GM18502 (cell line): ENCODE results near the gene SLC39A6.
A peak's percentile ranks its signal among the peaks of the same experiment; 100 is the strongest.
"Not testable (repeated sequence)": the region's sequence is repeated elsewhere in the genome, so short reads cannot be mapped to it uniquely, and the experiment has no call there.

Experiments used
- ATAC-seq: cut with Tn5 transposase; IDR thresholded peaks from one replicate; pipeline ENCODE4 v1.9.1; 2021; ENCODE audit warnings: mild to moderate bottlenecking; ENCODE audit not compliant: unreplicated experiment, poor library complexity

The SLC39A6 gene

GRCh38 chr18:36129300-36130038 lies at the start of gene SLC39A6, which contains the start of gene ELP2:
Gene SLC39A6 (minus strand): TSS chr18:36129340. CDS start chr18:36127007, 2,333 bp downstream.
Gene ELP2 (plus strand): TSS chr18:36129899. CDS start chr18:36129934, 35 bp downstream.
- peak; percentile 91 for ATAC-seq

DNA sequence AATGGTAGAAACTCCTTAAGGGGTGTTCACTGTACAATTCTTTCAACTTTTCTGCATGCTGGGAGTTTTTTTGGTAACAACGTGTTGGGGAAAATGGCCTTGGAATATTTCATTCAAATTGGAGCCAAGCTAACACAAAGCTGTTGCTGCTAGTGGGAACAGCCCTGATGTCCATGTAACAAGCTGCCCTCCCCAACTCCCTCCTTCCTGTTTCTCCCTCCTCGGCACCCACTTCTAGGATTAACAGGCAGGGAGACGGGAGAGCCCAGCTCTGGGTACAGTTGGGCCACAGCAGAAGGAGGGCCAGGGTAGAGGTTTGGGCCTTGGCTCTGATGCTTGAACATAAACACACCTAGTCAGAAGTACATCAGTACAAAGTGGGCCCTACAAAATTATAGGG lies 48.8 kb upstream of the SLC39A6 start:
- ATAC-seq = no peak

GRCh38 chr18:36176711-36177110 lies 47.6 kb upstream of the SLC39A6 start:
- ATAC-seq = no peak

GRCh38 chr18:36176177-36176584 lies 47.0 kb upstream of the SLC39A6 start:
- ATAC-seq = no peak

GRCh38 chr18:36175481-36175880 lies 46.3 kb upstream of the SLC39A6 start:
- no peak for ATAC-seq

DNA sequence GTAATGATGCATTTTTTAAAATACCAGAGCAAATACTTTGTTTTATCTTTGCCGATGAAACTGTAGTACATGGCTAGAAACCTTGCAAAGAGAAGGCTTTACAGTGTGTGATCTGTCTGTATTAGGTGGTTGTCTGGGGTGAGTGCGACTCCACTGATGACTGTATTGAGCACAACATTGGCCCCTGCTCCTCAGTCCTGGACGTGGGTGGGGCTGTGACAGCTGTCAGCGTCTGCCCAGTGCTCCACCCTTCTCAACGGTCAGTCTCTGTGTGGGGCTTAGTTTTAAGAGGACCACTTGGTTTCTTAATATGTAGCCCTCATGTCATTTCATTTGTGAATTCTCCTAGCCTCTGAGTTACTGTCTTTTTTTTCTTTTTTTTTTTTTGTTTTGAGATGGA lies 40.8 kb upstream of the SLC39A6 start:
- ATAC-seq = no peak

GRCh38 chr18:36168296-36168695 lies 39.2 kb upstream of the SLC39A6 start:
- ATAC-seq = not testable (repeated sequence)

DNA sequence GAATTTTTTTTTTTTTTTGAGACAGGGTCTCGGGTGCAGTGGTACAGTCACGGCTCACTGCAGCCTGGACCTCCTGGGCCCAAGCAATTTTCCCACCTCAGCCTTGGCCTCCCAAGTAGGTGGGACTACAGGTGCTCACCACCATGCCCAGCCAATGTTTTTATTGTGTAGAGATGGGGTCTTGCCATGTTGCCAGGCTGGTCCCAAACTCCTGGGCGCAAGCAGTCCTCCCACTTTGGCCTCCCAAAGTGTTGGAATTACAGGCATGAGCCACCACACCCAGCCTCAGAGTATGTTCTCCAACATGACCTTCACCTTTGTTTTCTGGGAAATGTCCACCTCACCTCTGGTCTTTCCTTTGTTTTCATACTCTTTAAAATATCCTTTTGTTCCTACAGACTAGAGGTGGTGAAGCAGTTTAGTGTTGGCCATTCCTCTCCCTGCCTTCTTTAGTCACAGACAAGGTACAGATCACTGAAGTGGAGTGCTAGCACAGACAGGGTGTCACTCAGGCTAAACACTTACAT lies 38.6 kb upstream of the SLC39A6 start:
- no peak for ATAC-seq

- no peak for ATAC-seq
Measured at GRCh38 chr18:36162981-36163380, 33.8 kb upstream of the SLC39A6 start.

DNA sequence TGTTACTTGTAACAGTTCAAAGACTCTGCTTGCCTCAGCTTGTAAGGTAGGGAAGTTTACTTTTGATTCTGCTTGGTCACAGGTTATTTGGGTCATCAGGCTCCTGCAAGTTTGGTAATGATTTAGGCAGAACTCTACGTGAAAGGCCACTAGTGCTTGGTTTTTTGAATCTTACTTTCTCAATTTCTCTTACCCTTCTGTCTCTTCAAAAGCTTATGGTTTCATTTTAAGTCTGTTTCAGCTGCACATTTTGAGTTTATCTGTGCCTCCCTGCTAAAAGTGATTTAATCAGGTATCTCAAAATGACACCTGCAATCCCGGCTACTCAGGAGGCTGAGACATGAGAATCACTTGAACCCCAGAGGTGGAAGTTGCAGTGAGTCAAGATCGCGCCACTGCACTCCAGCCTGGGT lies 31.8 kb upstream of the SLC39A6 start:
- ATAC-seq = no peak

DNA sequence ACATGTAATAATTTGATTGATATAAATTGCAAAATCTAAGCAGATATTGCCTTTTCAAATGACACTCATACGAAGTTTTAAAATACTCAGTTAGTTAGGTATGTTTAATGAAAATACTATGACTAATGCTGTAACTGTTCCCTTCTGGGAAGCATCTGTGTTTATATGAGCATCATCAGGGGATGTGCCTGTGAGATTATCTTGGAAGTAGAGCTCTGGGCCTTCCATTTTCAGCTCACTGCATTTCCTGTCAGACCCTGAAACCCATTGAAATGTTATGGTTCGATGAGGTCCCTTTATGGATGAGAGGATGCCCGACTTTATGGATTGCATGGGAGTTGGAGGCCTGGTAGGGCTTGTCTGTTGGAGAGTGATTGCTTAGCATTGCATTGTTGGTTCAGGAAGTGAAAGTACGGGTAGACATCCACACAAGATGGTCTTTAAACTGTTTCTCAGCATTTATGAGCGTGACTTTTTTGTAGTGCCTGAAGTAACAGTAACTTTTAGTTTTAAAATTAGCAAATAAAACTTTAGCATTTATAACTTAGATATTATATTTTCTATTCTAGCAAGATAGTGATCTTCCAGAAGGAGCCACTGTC lies 29.2 kb upstream of the SLC39A6 start:
- no peak for ATAC-seq

GRCh38 chr18:36157441-36157840 lies 28.3 kb upstream of the SLC39A6 start:
- ATAC-seq = no peak

DNA sequence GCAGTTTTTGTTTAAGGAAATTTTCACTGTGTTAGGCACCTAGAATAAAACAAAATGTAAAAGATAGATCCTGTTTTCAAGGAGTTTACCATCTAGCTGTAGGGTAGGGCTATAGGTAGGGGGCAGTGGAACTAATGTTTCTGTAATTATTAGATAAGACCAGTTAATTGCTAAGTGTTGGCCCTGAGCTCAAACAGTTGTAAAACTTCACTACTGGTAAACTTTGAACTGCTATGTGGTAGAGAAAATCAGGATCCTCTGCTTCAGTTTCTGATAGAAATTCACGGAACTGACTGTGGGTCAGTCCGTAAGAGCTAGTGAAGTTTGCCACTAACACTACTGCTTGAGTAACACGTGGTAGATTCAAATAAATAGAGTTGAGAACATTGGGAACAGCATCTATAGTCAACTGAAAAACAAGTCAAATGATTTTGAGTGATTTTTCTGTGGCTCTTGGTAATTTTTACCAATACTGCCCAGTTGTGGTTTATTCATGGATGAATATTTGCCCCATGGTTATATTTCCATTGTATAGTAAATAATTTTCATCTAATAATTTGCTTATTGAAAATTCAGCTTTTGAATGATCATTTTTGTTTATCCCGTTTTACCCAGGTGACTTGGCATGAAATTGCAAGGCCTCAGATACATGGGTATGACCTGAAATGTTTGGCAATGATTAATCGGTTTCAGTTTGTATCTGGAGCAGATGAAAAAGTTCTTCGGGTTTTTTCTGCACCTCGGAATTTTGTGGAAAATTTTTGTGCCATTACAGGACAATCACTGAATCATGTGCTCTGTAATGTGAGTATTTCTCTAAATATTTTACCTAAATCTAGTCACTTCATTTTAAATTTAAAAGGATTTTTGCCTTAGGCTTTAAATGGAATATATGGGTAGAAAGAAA lies 27.0 kb upstream of the SLC39A6 start:
- no peak for ATAC-seq

GRCh38 chr18:36153771-36154170 lies 24.6 kb upstream of the SLC39A6 start:
- no peak for ATAC-seq

DNA sequence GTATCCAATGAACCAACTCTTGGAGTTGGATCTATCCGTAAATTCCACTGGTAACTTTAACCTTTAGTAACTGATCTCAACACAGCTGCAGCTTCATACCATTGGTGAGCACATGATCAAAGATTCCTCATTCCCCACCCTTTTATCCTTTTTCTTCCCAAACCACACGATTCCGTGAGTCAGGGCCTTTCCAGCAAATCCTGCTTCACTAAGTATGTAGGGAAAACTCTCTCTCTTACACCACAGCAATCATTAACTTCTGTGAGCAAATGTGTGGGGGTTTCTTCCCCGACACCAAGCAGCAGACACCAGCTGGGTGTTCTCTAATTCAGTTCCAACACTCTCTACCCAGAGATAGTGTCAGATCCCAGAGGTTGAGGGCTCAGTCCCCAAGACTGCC lies 24.1 kb upstream of the SLC39A6 start:
- no peak for ATAC-seq

- ATAC-seq = no peak
Measured at GRCh38 chr18:36152781-36153180, 23.6 kb upstream of the SLC39A6 start.

- ATAC-seq = peak; percentile 97
Measured at GRCh38 chr18:36149514-36150289, 20.6 kb upstream of the SLC39A6 start.

GRCh38 chr18:36143391-36143790 lies 14.3 kb upstream of the SLC39A6 start:
- ATAC-seq = no peak

- no peak for ATAC-seq
Measured at GRCh38 chr18:36142751-36143150, 13.6 kb upstream of the SLC39A6 start.

- ATAC-seq = no peak
Measured at GRCh38 chr18:36141576-36141975, 12.4 kb upstream of the SLC39A6 start.
